NCI-H2171 treated with DMSO at 0.1 percent for 48 hours (cell line): Measurements from ENCODE around the gene CNOT11.
"Not testable (repeated sequence)": the region's sequence is repeated elsewhere in the genome, so short reads cannot be mapped to it uniquely, and the experiment has no call there.

Experiments used
- DNase-seq: peaks from one replicate; lab custom pipeline; 2025; lab: John Stamatoyannopoulos, UW

The CNOT11 gene

DNA sequence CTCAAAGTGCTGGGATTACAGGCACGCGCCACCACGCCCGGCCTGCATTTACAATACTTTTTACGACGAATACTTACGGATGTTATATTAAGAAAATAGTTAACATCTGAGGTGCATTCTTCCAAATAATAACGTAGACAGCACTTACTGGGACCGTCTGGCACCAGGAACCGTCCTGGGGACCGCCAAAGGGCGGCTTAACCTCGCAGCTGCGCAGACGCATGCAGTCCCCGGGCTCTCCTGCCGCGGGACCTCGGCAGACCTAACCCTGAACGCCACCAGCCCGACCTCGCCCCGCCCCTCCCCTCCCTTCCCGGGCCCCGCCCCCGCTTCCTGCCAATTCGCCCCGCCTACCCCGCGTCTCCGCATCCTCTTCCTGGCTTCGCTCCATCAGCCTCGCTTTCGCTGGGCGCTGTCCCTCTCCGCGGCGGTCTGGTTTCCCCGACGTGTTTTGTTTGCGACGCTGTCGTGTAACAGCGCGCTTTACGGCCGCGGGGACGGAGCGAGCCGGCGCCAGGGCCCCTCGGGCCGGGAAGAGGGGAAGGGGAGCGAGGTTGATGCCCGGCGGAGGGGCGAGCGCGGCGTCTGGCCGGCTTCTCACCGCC is at the start of gene CNOT11:
TSS of gene CNOT11 (plus strand) at position 479 of the 605 bp plus-strand sequence. CDS start at position 558, 79 bp downstream.
- DNase-seq: peak; percentile 98

DNA sequence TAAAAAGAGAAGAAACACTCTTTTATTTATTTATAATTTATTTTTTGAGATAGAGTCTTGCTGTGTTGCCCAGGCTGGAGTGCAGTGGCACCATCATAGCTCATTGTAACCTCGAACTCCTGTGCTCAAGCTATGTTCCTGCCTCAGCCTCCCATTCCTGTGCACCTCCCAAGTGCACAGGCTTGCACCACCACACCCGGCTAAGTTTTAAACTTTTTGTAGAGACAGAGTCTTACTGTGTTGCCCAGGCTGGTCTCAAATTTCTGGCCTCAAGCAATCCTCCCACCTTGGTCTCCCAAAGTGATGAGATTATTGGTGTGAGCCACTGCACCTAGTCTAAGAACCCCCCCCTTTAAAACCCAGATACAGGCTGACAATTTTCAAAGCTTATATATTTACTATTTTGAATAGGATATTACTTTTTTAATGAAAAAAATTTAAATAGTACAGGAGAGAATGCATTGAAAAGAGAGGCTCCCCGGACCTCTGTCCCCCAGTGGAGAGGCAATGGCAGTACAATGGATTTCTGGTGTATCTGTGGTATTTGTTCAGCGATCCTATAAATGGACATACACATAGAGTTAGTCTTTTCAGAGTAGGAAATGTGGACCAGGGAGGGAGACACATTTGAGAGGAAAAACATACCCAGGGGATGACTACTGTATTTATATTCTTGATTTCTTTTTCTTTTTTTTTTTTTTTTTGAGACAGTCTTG is 48.1 kb upstream of the CNOT11 start:
- DNase-seq: no peak

- peak; percentile 84 for DNase-seq
Observed at GRCh38 chr2:101205521-101206479, 46.9 kb upstream of the CNOT11 start.

GRCh38 chr2:101208830-101209229 is 43.9 kb upstream of the CNOT11 start:
- DNase-seq: no peak

GRCh38 chr2:101219246-101219645 is 33.4 kb upstream of the CNOT11 start:
- DNase-seq: no peak

DNA sequence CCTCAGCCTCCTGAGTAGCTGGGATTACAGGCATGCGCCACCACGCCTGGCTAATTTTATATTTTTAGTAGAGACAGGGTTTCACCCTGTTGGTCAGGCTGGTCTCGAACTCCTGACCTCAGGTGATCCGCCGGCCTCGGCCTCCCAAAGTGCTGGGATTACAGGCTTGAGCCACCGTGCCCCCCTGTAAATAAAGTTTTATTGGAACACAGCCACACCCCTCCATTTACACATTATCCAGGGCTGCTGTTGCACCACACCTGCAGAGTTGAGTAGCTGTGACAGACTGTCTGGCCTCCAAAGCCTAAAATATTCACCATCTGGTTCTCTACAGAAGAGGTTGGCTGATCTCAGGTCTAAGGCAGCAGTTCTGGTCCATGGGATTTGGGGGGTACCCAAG is 32.6 kb upstream of the CNOT11 start:
- DNase-seq: peak; percentile 2

- no peak for DNase-seq
Observed at GRCh38 chr2:101223814-101224231, 28.9 kb upstream of the CNOT11 start.

DNA sequence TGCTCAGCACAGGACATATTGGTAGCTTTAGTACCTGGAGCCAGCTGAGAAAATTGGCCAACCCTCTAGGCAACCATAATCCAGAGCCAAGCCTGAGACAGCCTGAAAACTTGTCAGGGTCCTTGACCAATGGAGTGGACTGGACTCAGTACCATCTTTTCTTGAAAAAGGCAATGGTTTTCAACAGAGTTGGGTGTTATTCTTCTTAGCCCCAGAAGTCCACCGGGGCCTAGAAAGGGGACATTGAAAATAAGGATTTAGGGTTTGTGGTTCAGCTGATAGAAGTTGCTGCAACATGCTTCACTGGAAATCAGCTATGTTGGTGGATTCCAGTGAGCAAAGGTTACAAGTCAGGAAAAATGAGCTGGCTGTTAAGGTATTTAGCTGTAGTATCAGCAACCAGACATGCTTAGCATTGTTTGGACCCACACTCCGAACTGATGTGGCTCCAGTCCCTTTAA is 22.1 kb upstream of the CNOT11 start:
- no peak for DNase-seq

GRCh38 chr2:101231240-101231639 is 21.4 kb upstream of the CNOT11 start:
- DNase-seq: no peak

- DNase-seq: no peak
Observed at GRCh38 chr2:101231937-101232730, 20.6 kb upstream of the CNOT11 start.

GRCh38 chr2:101232770-101233169 is 19.9 kb upstream of the CNOT11 start:
- no peak for DNase-seq

GRCh38 chr2:101234169-101234938 is 18.3 kb upstream of the CNOT11 start:
- DNase-seq: no peak

DNA sequence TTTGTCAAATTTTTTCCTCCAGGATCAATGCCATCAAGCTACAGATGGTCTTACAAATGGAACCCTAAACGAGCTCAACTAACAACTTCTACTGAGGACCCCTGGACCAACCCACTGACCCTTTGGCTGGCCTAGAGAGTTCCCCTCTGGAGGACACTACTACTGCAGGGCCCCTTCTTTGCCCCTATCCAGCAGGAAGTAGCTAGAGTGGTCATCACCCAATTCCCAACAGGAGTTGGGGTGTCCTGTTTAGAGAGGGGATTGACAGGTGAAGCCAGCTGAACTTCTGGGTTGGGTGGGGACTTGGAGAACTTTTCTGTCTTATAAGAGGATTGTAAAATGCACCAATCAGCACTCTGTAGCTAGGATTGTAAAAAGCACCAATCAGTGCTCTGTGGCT is 16.7 kb upstream of the CNOT11 start:
- not testable (repeated sequence) for DNase-seq

DNA sequence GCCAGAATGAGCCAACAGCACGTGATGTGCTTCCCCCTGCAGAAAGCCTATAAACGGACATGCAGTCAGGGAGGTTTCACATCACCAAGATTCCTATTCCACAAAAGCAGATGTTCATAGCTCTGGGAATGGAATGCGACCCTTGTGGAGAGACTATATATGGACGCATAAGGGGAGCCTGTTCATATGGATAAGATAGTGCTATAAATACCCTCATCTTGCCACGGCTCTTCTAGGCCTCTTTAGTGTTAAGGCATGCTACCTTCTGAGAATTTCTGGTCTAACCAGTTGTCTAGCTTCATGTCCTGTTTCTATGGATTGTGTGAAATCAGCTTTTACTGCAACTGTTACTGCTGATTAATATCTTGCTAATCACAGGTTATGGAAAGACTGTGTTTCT is 14.7 kb upstream of the CNOT11 start:
- not testable (repeated sequence) for DNase-seq

DNA sequence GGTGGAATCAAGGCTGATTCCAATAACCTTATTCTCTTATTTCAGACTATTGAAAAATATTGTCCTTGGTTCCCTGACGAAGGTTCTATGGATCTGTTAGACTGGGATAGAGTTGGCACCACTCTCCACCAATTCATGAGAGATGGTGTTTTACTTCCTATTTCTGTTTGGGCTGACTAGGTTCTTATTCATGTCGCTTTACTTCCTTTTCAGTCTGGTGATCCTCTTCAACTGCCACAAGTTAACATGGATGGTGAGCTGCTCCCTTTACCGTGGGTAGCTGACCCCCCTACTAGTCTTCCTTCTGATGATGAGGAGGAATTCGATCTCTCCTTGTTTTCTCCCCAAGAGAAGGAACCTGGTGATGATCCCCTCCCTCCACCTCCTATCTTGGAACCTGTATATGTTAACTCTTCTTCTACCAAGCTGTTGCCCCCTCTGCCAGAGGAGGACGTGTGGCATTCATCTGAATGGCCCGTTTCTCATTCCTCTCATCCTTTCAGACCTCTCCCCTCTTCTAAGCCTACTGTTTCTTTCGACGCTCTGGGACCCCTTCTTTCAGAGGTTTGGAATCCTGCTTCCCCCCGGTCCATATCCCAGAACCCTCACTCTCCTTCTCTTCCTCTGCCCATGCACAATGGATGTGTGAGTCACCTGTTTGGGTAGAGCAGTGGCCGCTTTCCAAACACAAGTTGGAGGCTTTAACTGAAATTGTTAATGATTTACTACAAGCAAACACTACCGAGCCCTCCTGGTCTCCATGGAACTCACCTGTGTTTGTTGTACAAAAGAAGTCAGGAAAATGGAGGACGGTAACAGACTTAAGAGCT is 13.5 kb upstream of the CNOT11 start:
- no peak for DNase-seq

- not testable (repeated sequence) for DNase-seq
Observed at GRCh38 chr2:101239760-101240118, 12.9 kb upstream of the CNOT11 start.

GRCh38 chr2:101240694-101241093 is 12.0 kb upstream of the CNOT11 start:
- peak; percentile 20 for DNase-seq

GRCh38 chr2:101241158-101241557 is 11.5 kb upstream of the CNOT11 start:
- DNase-seq: no peak

GRCh38 chr2:101244373-101244772 is 8.3 kb upstream of the CNOT11 start:
- not testable (repeated sequence) for DNase-seq

GRCh38 chr2:101244899-101245298 is 7.8 kb upstream of the CNOT11 start:
- not testable (repeated sequence) for DNase-seq
